ENCODE data around the gene CNPY1.

Gene CNPY1

DNA sequence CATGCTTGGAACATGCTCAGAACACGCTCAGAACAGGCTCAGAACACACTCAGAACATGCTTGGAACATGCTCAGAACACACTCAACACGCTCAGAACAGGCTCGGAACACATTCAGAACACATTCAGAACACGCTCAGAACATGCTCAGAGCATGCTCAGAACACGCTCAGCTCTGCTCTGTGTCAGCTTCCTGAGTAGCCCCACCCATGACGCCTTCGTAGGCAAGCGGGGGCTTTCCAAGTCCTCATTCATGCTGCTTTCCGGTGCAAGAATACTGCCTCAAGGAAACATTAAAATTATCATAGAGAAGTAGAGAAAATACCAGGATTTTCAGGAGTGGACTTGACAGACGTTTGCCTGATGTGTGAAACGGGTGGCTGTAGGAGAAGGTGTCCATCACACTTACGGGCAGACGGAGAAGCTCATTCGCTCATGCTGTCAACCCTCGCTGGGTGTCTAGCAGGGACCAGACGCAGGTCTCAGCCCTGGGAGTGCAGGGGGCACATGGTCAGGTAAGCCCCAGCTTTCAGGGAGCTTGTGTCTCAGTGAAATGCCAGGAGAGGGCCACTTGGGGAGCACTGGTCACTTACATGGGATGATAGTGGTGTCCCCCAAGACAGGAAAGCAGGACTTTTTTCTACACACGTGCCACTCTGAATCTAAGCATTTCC is 63.7 kb downstream of the CNPY1 start:
- Histone ChIP-seq H3K4me2 (ENCODE audit: low read length) (no peak overlapping the region), H3K18ac (ENCODE audit: low read length) (no peak overlapping the region), H2BK15ac (replicated peaks; ENCODE audit: low read depth) (no peak overlapping the region), H4K8ac (ENCODE audit: low read depth, low read length) (no peak overlapping the region), H2BK120ac (ENCODE audit: low read depth, low read length) (no peak overlapping the region), H3K4ac (ENCODE audit: low read depth, low read length) (no peak overlapping the region), H3K9ac (ENCODE audit: low read length) (no peak overlapping the region), H3K27ac (ENCODE audit: low read depth, low read length) (no peak overlapping the region), H2BK5ac (ENCODE audit: low read length) (no peak overlapping the region), H3K27me3 (ENCODE audit: insufficient read depth, low read length, poor library complexity) (no peaks in the 10 kb centered on the region), H3K23ac (ENCODE audit: low read length) (no peak overlapping the region), H3K79me2 (ENCODE audit: control insufficient read depth, insufficient read depth, low read length) (no peaks in the 10 kb centered on the region), H4K5ac (ENCODE audit: low read length) (no peak overlapping the region), H3K4me3 (ENCODE audit: low read length) (no peak overlapping the region), H3K56ac (ENCODE audit: low read length) (no peak overlapping the region), H3K79me1 (ENCODE audit: low read length) (no peaks in the 10 kb centered on the region), H2AK5ac (ENCODE audit: low read length) (no peak overlapping the region), H3K36me3 (ENCODE audit: control insufficient read depth, insufficient read depth, low read length) (no peaks in the 10 kb centered on the region), H3K4me1 (ENCODE audit: control insufficient read depth, low read depth, low read length) (no peaks in the 10 kb centered on the region)
- no peak for DNase-seq
- WGBS (ENCODE audit: extremely low coverage, insufficient coverage, low lambda C conversion rate) = no CpG with 5 or more reads among the region's 17 CpGs

DNA sequence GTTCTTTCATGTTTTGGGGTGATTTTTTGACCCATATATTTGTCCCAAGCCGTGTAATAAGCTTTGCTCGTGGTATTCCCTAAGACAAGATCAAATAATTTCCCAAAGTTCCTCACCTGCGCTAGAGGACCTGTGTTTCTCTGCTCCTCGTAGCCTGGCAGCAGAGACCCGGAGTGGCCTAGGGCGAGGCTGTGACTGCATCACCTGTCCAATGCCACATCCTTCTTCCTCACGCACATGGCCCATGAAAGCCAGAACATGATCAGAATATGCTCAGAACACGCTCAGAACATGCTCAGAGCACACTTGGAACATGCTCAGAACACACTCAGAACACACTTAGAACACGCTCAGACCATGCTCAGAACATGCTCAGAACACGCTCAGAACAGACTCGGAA is 64.6 kb downstream of the CNPY1 start:
- Histone ChIP-seq H2BK120ac (ENCODE audit: low read depth, low read length) (no peak overlapping the region), H4K8ac (ENCODE audit: low read depth, low read length) (no peak overlapping the region), H4K5ac (ENCODE audit: low read length) (no peak overlapping the region), H3K23ac (ENCODE audit: low read length) (no peak overlapping the region), H3K27me3 (ENCODE audit: insufficient read depth, low read length, poor library complexity) (no peaks in the 10 kb centered on the region), H3K18ac (ENCODE audit: low read length) (no peak overlapping the region), H2BK5ac (ENCODE audit: low read length) (no peak overlapping the region), H3K4me1 (ENCODE audit: control insufficient read depth, low read depth, low read length) (no peaks in the 10 kb centered on the region), H3K79me2 (ENCODE audit: control insufficient read depth, insufficient read depth, low read length) (no peaks in the 10 kb centered on the region), H3K79me1 (ENCODE audit: low read length) (no peaks in the 10 kb centered on the region), H3K9ac (ENCODE audit: low read length) (no peak overlapping the region), H3K4ac (ENCODE audit: low read depth, low read length) (no peak overlapping the region), H3K4me2 (ENCODE audit: low read length) (no peak overlapping the region), H3K36me3 (ENCODE audit: control insufficient read depth, insufficient read depth, low read length) (no peaks in the 10 kb centered on the region), H3K56ac (ENCODE audit: low read length) (no peak overlapping the region), H2BK15ac (replicated peaks; ENCODE audit: low read depth) (no peak overlapping the region), H3K4me3 (ENCODE audit: low read length) (no peak overlapping the region), H3K27ac (ENCODE audit: low read depth, low read length) (no peak overlapping the region), H2AK5ac (ENCODE audit: low read length) (no peak overlapping the region)
- no CpG with 5 or more reads among the region's 11 CpGs for whole genome bisulfite sequencing (ENCODE audit: extremely low coverage, insufficient coverage, low lambda C conversion rate)
- DNase-seq = no peak

DNA sequence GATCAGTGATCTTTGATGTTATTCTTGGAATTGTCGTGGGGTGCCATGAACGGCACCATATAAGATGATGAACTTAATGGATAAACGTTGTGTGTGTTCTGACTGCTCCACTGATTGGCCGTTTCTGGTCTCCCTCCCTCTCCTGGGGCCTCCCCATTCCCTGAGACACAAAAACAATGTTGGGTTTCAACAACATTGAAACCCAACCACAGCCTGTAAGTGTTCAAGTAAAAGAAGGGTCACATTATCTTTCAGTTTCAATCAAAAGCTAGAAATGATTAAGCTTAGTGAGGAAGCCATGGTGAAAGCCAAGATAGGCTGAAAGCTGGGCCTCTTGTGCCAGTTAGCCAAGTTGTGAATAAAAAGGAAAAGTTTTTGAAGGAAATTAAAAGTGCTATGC is 68.9 kb downstream of the CNPY1 start:
- no peak overlapping the region for H3K27ac ChIP-seq (ENCODE audit: low read depth, low read length)
- no peak overlapping the region for H2BK15ac ChIP-seq (replicated peaks; ENCODE audit: low read depth)
- no peak for DNase-seq
- H4K8ac ChIP-seq (ENCODE audit: low read depth, low read length) = no peak overlapping the region
- H2AK5ac ChIP-seq (ENCODE audit: low read length) = no peak overlapping the region
- H3K4me2 ChIP-seq (ENCODE audit: low read length) = no peak overlapping the region
- H2BK5ac ChIP-seq (ENCODE audit: low read length) = no peak overlapping the region
- H3K9ac ChIP-seq (ENCODE audit: low read length) = no peak overlapping the region
- no peaks in the 10 kb centered on the region for H3K79me1 ChIP-seq (ENCODE audit: low read length)
- H3K18ac ChIP-seq (ENCODE audit: low read length) = no peak overlapping the region
- no peak overlapping the region for H3K23ac ChIP-seq (ENCODE audit: low read length)
- H2BK120ac ChIP-seq (ENCODE audit: low read depth, low read length) = no peak overlapping the region
- no peak overlapping the region for H3K56ac ChIP-seq (ENCODE audit: low read length)
- H3K4me1 ChIP-seq (ENCODE audit: control insufficient read depth, low read depth, low read length) = no peaks in the 10 kb centered on the region
- no peak overlapping the region for H4K5ac ChIP-seq (ENCODE audit: low read length)
- H3K4me3 ChIP-seq (ENCODE audit: low read length) = no peak overlapping the region
- H3K79me2 ChIP-seq (ENCODE audit: control insufficient read depth, insufficient read depth, low read length) = no peaks in the 10 kb centered on the region
- H3K36me3 ChIP-seq (ENCODE audit: control insufficient read depth, insufficient read depth, low read length) = no peaks in the 10 kb centered on the region
- no CpG with 5 or more reads among the region's 4 CpGs for WGBS (ENCODE audit: extremely low coverage, insufficient coverage, low lambda C conversion rate)
- no peak overlapping the region for H3K4ac ChIP-seq (ENCODE audit: low read depth, low read length)
- H3K27me3 ChIP-seq (ENCODE audit: insufficient read depth, low read length, poor library complexity) = peaks cover 37% of the 10 kb centered on the region

DNA sequence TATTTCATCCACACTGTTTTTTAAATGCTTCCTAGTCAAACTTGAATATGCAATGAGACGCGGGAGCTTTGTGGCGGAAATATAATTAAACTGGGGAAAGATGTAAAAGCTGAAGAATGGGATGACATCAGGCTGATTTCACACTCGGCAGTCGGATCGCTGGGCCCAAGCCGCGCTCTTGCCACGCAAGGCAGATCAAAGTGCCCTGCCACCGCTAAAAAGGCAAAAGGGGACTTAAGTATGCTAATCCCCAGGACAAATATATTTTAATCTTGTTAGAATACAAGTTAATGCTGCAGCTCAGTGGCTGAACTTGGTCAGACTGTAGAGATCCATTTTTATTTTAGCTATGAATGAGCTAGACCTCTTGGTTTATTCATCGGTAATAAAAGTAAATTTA is 74.6 kb downstream of the CNPY1 start:
- H3K23ac ChIP-seq (ENCODE audit: low read length) = no peak overlapping the region
- no peak overlapping the region for H4K8ac ChIP-seq (ENCODE audit: low read depth, low read length)
- no peaks in the 10 kb centered on the region for H3K36me3 ChIP-seq (ENCODE audit: control insufficient read depth, insufficient read depth, low read length)
- H3K18ac ChIP-seq (ENCODE audit: low read length) = no peak overlapping the region
- no peaks in the 10 kb centered on the region for H3K79me1 ChIP-seq (ENCODE audit: low read length)
- peaks cover 84% of the 10 kb centered on the region for H3K27me3 ChIP-seq (ENCODE audit: insufficient read depth, low read length, poor library complexity)
- WGBS (ENCODE audit: extremely low coverage, insufficient coverage, low lambda C conversion rate) = no CpG with 5 or more reads among the region's 11 CpGs
- no peak overlapping the region for H3K4me3 ChIP-seq (ENCODE audit: low read length)
- no peak overlapping the region for H3K4me2 ChIP-seq (ENCODE audit: low read length)
- no peaks in the 10 kb centered on the region for H3K4me1 ChIP-seq (ENCODE audit: control insufficient read depth, low read depth, low read length)
- no peak overlapping the region for H2BK5ac ChIP-seq (ENCODE audit: low read length)
- no peak overlapping the region for H3K27ac ChIP-seq (ENCODE audit: low read depth, low read length)
- no peak for DNase-seq
- H3K4ac ChIP-seq (ENCODE audit: low read depth, low read length) = no peak overlapping the region
- H4K5ac ChIP-seq (ENCODE audit: low read length) = no peak overlapping the region
- H3K79me2 ChIP-seq (ENCODE audit: control insufficient read depth, insufficient read depth, low read length) = no peaks in the 10 kb centered on the region
- no peak overlapping the region for H3K9ac ChIP-seq (ENCODE audit: low read length)
- H2BK120ac ChIP-seq (ENCODE audit: low read depth, low read length) = no peak overlapping the region
- H3K56ac ChIP-seq (ENCODE audit: low read length) = no peak overlapping the region
- H2AK5ac ChIP-seq (ENCODE audit: low read length) = no peak overlapping the region
- H2BK15ac ChIP-seq (replicated peaks; ENCODE audit: low read depth) = no peak overlapping the region

DNA sequence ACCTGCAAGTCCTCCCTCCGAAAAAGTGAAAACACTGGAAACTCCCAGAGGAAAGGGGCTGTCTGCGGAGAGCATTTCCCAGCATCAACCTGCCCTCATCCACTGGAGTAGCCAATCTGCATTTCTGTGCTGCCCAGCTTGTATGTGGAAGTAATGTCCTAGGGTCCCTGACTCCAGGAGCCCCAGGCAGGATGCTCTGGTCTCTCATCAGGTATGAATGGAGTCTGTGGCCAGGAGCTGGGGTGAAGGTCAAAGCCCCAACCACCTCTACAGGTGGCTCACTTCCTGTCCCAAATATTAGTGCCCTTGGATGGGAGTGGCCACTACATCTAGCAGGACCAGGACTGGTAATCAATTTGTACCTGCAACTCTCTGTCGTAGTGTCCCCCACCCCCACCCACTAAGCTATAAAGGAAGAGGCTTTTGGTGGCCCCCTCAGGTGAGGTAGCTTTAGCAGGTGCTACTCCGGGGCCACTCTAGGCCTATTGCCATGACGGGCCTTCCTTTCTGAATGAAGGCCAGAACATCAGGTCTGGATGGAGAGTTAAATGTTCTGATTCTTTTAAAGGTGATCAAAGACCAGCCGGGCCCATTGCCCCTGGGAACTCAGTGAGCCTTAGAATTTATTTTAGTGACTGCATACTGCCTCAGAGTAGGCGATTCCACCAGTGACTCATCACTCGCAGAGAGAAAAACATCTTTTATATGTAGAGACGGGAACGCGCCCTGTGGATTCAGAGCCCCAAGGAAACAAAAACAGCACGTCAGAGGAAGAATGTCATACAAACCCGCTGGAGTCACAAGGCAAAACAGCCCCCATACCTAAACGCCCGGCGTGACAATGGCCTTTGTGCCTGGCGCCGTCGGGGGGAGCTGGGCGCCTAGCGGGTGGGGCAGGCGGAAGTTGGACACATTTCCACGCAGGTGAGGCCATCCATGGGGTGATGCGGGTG is 75.4 kb downstream of the CNPY1 start:
- no peaks in the 10 kb centered on the region for H3K4me1 ChIP-seq (ENCODE audit: control insufficient read depth, low read depth, low read length)
- peaks cover 83% of the 10 kb centered on the region for H3K27me3 ChIP-seq (ENCODE audit: insufficient read depth, low read length, poor library complexity)
- H3K4ac ChIP-seq (ENCODE audit: low read depth, low read length) = no peak overlapping the region
- no peaks in the 10 kb centered on the region for H3K79me2 ChIP-seq (ENCODE audit: control insufficient read depth, insufficient read depth, low read length)
- H4K8ac ChIP-seq (ENCODE audit: low read depth, low read length) = no peak overlapping the region
- no peak overlapping the region for H3K4me3 ChIP-seq (ENCODE audit: low read length)
- WGBS (ENCODE audit: extremely low coverage, insufficient coverage, low lambda C conversion rate) = no CpG with 5 or more reads among the region's 24 CpGs
- H3K18ac ChIP-seq (ENCODE audit: low read length) = no peak overlapping the region
- no peak overlapping the region for H3K56ac ChIP-seq (ENCODE audit: low read length)
- H2AK5ac ChIP-seq (ENCODE audit: low read length) = no peak overlapping the region
- H2BK5ac ChIP-seq (ENCODE audit: low read length) = no peak overlapping the region
- no peak overlapping the region for H3K27ac ChIP-seq (ENCODE audit: low read depth, low read length)
- no peaks in the 10 kb centered on the region for H3K36me3 ChIP-seq (ENCODE audit: control insufficient read depth, insufficient read depth, low read length)
- H3K4me2 ChIP-seq (ENCODE audit: low read length) = no peak overlapping the region
- no peak overlapping the region for H4K5ac ChIP-seq (ENCODE audit: low read length)
- no peak for DNase-seq
- no peak overlapping the region for H2BK15ac ChIP-seq (replicated peaks; ENCODE audit: low read depth)
- H3K9ac ChIP-seq (ENCODE audit: low read length) = no peak overlapping the region
- no peaks in the 10 kb centered on the region for H3K79me1 ChIP-seq (ENCODE audit: low read length)
- no peak overlapping the region for H3K23ac ChIP-seq (ENCODE audit: low read length)
- H2BK120ac ChIP-seq (ENCODE audit: low read depth, low read length) = no peak overlapping the region
